ENCODE data around the gene AKNA. TPM values are rescaled to one million over a fixed set of nuclear protein-coding genes. Genes with fewer than 3 reads are reported as not detected.
A peak's percentile ranks its signal among the peaks of the same experiment; 100 is the strongest.

The AKNA gene
- total and polyA plus RNA-seq, 2 of the 8 experiments (the other 6 are each of a cell fraction or from before 2014, with no cell fraction given) = 21.0 to 27.4 TPM

DNA sequence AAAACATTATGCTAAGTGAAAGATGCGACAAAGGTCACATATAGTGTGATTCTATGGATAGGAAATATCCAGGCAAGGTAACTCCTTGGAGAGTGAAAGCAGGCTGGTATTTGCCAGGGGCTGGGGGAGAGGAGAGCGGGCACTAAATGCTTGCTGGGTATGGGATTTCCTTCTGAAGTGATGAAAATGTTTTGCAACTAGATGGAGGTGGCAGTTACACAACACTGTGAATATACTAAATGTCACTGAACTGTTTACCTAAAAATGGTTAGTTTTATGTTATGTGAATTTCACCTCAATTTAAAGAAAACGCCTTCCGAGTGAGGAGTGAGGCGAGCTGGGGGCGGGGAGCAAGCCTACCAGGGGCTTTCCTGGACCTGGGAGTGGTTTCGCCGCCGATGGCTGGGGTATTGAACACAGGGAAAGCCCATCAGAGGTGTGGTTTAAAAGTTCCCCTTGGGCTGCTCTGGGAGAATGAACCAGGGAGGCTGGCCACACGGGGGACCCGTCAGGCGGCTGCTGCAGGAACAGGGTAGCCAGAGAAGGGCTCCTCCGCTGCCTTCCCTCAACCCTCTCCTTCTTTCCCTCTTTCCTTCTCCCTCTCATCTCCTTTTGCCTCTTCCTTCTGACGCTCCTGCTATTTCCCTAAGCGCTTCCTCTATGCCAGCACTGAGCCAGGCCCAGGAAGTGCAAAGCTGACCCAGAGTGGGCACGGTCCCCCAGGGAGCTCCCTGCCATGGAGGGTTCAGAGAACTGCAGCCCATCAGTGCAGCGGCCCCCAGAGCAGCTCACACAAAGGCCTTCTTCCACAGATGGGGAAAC, 4.9 kb downstream of the AKNA start:
- WGBS, 2 experiments (ENCODE audit: extremely low coverage in 1 of 2, insufficient coverage in 1 of 2, insufficient read length in 1 of 2, insufficient replicate concordance in 2 of 2, low coverage in 1 of 2, low lambda C conversion rate in 2 of 2, missing lambda C conversion rate in 1 of 2) = 38% methylated on average over 17 of the region's 17 CpGs; no CpG with 5 or more reads in 1 of the 2 experiments
- Histone ChIP-seq H3K18ac (ENCODE audit: extremely low read depth, low read length) (peak overlapping the region; percentile 60), H2BK5ac (ENCODE audit: low read depth, low read length) (peak overlapping the region; percentile 28; the same call in 1 of the 2 replicates), H2BK15ac (ENCODE audit: low read length) (peak overlapping the region; percentile 83), H3K4me1 (replicated peaks in 1 of 4; ENCODE audit: control insufficient read depth in 3 of 4, insufficient read depth in 4 of 4, low read length in 3 of 4) (peaks cover 16 to 40% (median 33%) of the 10 kb centered on the region in 4 experiments), H3K9me3 (ENCODE audit: insufficient read depth in 2 of 2, low read depth in 1 of 2, low read length in 1 of 2) (no peaks in the 10 kb centered on the region), H3K56ac (replicated peaks; ENCODE audit: insufficient read length, low read depth, low read length) (no peak overlapping the region), H4K8ac (ENCODE audit: extremely low read depth, insufficient read depth, low read length) (no peak overlapping the region), H3K36me3 (ENCODE audit: control insufficient read depth in 2 of 4, insufficient read depth in 4 of 4, low read length in 3 of 4) (peaks cover 0 to 3% (median 3%) of the 10 kb centered on the region in 4 experiments; a peak in 3 of 8 replicates), H3K4me2 (ENCODE audit: insufficient read depth in 1 of 2, low read depth in 2 of 2, low read length in 2 of 2) (peak overlapping the region; percentile 7 to 20; a peak in 2 of 4 replicates), H3K23me2 (ENCODE audit: low read depth, low read length) (no peaks in the 10 kb centered on the region; the same call in 1 of the 2 replicates), H3K14ac (ENCODE audit: insufficient read length) (no peak overlapping the region), H3K9ac (replicated peaks in 1 of 4; ENCODE audit: extremely low read depth in 1 of 4, low read depth in 3 of 4, low read length in 3 of 4) (no peak overlapping the region; a peak in 2 of 7 replicates), H2BK120ac (replicated peaks; ENCODE audit: low read depth, low read length) (no peak overlapping the region), H2AFZ (ENCODE audit: low read length) (no peak overlapping the region), H3K27ac (ENCODE audit: low read depth, low read length) (0 out of 2 replicates have a peak overlapping the region, but pooled peaks have one; percentile 38), H2BK20ac (ENCODE audit: low read length) (peak overlapping the region; percentile 13; the same call in 1 of the 2 replicates), H3K4ac (replicated peaks; ENCODE audit: insufficient read length, low read depth, low read length) (peak overlapping the region; percentile 71), H2BK12ac (ENCODE audit: low read depth, low read length) (0 out of 2 replicates have a peak overlapping the region, but pooled peaks have one; percentile 62), H4K20me1 (replicated peaks in 1 of 2; ENCODE audit: control insufficient read depth in 1 of 2, insufficient read depth in 2 of 2, low read length in 2 of 2) (no peaks in the 10 kb centered on the region), H2AK5ac (ENCODE audit: low read depth, low read length) (0 out of 2 replicates have a peak overlapping the region, but pooled peaks have one; percentile 17), H3K79me1 (ENCODE audit: low read depth, low read length) (peaks cover 3% of the 10 kb centered on the region; the same call in 1 of the 2 replicates), H4K5ac (ENCODE audit: insufficient read length, low read depth, low read length) (peak overlapping the region; percentile 2), H3K23ac (ENCODE audit: insufficient read length) (no peak overlapping the region), H4K91ac (replicated peaks; ENCODE audit: insufficient read length, low read length) (peak overlapping the region; percentile 29), H3K79me2 (ENCODE audit: control insufficient read depth in 1 of 2, insufficient read depth in 2 of 2, low read length in 2 of 2) (peaks cover 0 to 2% of the 10 kb centered on the region in 2 experiments; a peak in 1 of 4 replicates), H3K27me3 (replicated peaks in 1 of 4; ENCODE audit: control insufficient read depth in 3 of 4, extremely low read depth in 1 of 4, insufficient read depth in 3 of 4, low read length in 3 of 4) (no peaks in the 10 kb centered on the region), H3K4me3 (ENCODE audit: extremely low read depth in 1 of 4, insufficient read depth in 2 of 4, low read depth in 3 of 4, low read length in 4 of 4) (peak overlapping the region in 1 of 4 experiments; percentile 9; a peak in 1 of 8 replicates)
- ChIA-PET CTCF (ENCODE audit: partially characterized antibody) (interaction anchor here (0.7 to 1.6 kb wide), 5 partner anchors 8 to 125 kb away, joined by 3 to 5 read pairs (median 3); no protein-coding TSS in a partner anchor), POLR2A (ENCODE audit: partially characterized antibody) (interaction anchor here (1.1 to 10.9 kb wide), 8 partner anchors 10 to 46 kb away, joined by 3 to 67 read pairs (median 4); no protein-coding TSS in a partner anchor)
- DNase-seq (ENCODE audit: low read depth in 1 of 2, low spot score in 2 of 2) (peak in 1 of 2 experiments; percentile 75), FAIRE-seq (peak; percentile 36)
- TF ChIP-seq, protein P1, sequence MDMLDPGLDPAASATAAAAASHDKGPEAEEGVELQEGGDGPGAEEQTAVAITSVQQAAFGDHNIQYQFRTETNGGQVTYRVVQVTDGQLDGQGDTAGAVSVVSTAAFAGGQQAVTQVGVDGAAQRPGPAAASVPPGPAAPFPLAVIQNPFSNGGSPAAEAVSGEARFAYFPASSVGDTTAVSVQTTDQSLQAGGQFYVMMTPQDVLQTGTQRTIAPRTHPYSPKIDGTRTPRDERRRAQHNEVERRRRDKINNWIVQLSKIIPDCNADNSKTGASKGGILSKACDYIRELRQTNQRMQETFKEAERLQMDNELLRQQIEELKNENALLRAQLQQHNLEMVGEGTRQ (IDR thresholded peaks at IDR 0.05; ENCODE audit: low read length) = no peak
- peak in 1 of 2 experiments; percentile 29; a peak in 1 of 4 replicates for TF ChIP-seq RAD21 (IDR thresholded peaks at IDR 0.05 in 1 of 2, conservative IDR thresholded peaks at IDR 0.05 in 1 of 2; ENCODE audit: low read depth in 2 of 2, low read length in 2 of 2)
- TF ChIP-seq, protein P2, sequence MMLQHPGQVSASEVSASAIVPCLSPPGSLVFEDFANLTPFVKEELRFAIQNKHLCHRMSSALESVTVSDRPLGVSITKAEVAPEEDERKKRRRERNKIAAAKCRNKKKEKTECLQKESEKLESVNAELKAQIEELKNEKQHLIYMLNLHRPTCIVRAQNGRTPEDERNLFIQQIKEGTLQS (IDR thresholded peaks at IDR 0.05; ENCODE audit: insufficient read depth, low read depth, low read length) = no peak
- TF ChIP-seq TAF7 (optimal IDR thresholded peaks at IDR 0.05; ENCODE audit: borderline replicate concordance, low read depth, low read length) = peak; percentile 28
- TF ChIP-seq, protein P3, sequence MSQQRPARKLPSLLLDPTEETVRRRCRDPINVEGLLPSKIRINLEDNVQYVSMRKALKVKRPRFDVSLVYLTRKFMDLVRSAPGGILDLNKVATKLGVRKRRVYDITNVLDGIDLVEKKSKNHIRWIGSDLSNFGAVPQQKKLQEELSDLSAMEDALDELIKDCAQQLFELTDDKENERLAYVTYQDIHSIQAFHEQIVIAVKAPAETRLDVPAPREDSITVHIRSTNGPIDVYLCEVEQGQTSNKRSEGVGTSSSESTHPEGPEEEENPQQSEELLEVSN (IDR thresholded peaks at IDR 0.05) = no peak
- no peak for TF ChIP-seq GTF2F1 (IDR thresholded peaks at IDR 0.05; ENCODE audit: borderline replicate concordance, low read depth, low read length)
- TF ChIP-seq SP4 (IDR thresholded peaks at IDR 0.05; ENCODE audit: low read length) = no peak
